HCT116 (cell line): ENCODE measurements around the gene FABP3. TPM values are rescaled to one million over a fixed set of nuclear protein-coding genes. Genes with fewer than 3 reads are reported as not detected.

ENCODE experiments used
- ATAC-seq: fragments of 200-7000 bp; cut with Tn5 transposase; 2 replicates; pipeline ENCODE4 v1.9.1; 2020; ENCODE audit warnings: mild to moderate bottlenecking, moderate library complexity
- BruUV-seq: library from RNA; stranded (reverse); fragments of 400-500 nt; replicated peaks from 2 replicates; lab custom pipeline; 2021; lab: Mats Ljungman, UMichigan
- CTCF ChIA-PET: fragments of 300-600 bp; sonication (Branson Sonifier 250); formaldehyde crosslinking; loops from one replicate; lab custom pipeline; 2021; ENCODE audit warnings: antibody characterized with exemption; lab: Charles Lee
- POLR2A ChIA-PET: fragments of 300-600, 350-600 bp; sonication (Branson Sonifier 250); formaldehyde crosslinking; loops from one replicate; lab custom pipeline; 2021; ENCODE audit warnings: antibody characterized with exemption; lab: Charles Lee
- RAD21 ChIA-PET, 2 experiments: fragments of 300-600 bp; sonication (Branson Sonifier 250); formaldehyde crosslinking; loops; one replicate each; lab custom pipeline; 2023; ENCODE audit warnings: low total read pairs in 2 of 2; ENCODE audit not compliant: uncharacterized antibody in 2 of 2, unreplicated experiment in 2 of 2, low non-redundant PET in 1 of 2; lab: Charles Lee
- DNase-seq: peaks from one replicate; pipeline ENCODE4 v3.0.0-alpha.2; 2010; ENCODE audit warnings: low read depth, low spot score
- H2AFZ ChIP-seq: fragments of 200-600 bp; shearing (Covaris generic), sonication (generic); 2 replicates; pipeline ENCODE4 v1.6.1; 2017; ENCODE audit warnings: low read depth, mixed run types, mixed read lengths, antibody characterized with exemption, low read length; ENCODE audit not compliant: poor library complexity, severe bottlenecking
- H3K27ac ChIP-seq: 2 replicates; pipeline ENCODE4 v1.5.1; 2012; ENCODE audit warnings: low read depth, low read length
- H3K27me3 ChIP-seq: fragments of 200-600 bp; sonication (generic); 2 replicates; pipeline ENCODE4 v1.6.1; 2016; ENCODE audit warnings: mixed run types, low read length, mixed read lengths; ENCODE audit not compliant: insufficient read depth
- H3K36me3 ChIP-seq, 2 experiments: fragments of 200-500 bp in 1 of 2; fragments of 200-600 bp in 1 of 2; sonication (Bioruptor generic) in 1 of 2; sonication (generic) in 1 of 2; 2 replicates each; pipeline versions ENCODE4 v1.5.1 to v1.6.1; 2014 to 2016; ENCODE audit warnings: low read length in 2 of 2, inconsistent platforms in 1 of 2, mixed read lengths in 1 of 2, mixed run types in 1 of 2; ENCODE audit not compliant: insufficient read depth in 2 of 2, control insufficient read depth in 1 of 2
- H3K4me1 ChIP-seq, 2 experiments: fragments of 200-600 bp in 1 of 2; sonication (generic) in 1 of 2; 2 replicates each; pipeline versions ENCODE4 v1.5.1 to v1.6.1; 2012 to 2017; ENCODE audit warnings: low read length in 2 of 2, inconsistent platforms in 1 of 2, mild to moderate bottlenecking in 1 of 2, mixed read lengths in 1 of 2, mixed run types in 1 of 2, moderate library complexity in 1 of 2; ENCODE audit not compliant: insufficient read depth in 2 of 2, control insufficient read depth in 1 of 2
- H3K4me2 ChIP-seq: fragments of 200-600 bp; sonication (generic); 2 replicates; pipeline ENCODE4 v1.6.1; 2017; ENCODE audit warnings: mixed run types, low read length, mixed read lengths
- H3K4me3 ChIP-seq, 2 experiments: fragments of 200-600 bp in 1 of 2; sonication (generic) in 1 of 2; replicated peaks in 1 of 2; 2 replicates each; pipeline ENCODE4 v1.5.1; 2011 to 2016; ENCODE audit warnings: low read length in 2 of 2, control low read depth in 1 of 2, low read depth in 1 of 2, mild to moderate bottlenecking in 1 of 2, mixed read lengths in 1 of 2, mixed run types in 1 of 2
- H3K79me2 ChIP-seq: fragments of 200-600 bp; sonication (generic); 2 replicates; pipeline ENCODE4 v1.6.1; 2017; ENCODE audit warnings: mild to moderate bottlenecking, mixed run types, low read length, moderate library complexity, mixed read lengths; ENCODE audit not compliant: insufficient read depth
- H3K9ac ChIP-seq: fragments of 200-600 bp; sonication (generic); 2 replicates; pipeline ENCODE4 v1.6.1; 2016; ENCODE audit warnings: low read length, mixed read lengths
- H3K9me2 ChIP-seq: fragments of 200-600 bp; sonication (generic), shearing (Covaris generic); 2 replicates; pipeline ENCODE4 v1.6.1; 2017; ENCODE audit warnings: mixed run types, mild to moderate bottlenecking, moderate library complexity; ENCODE audit not compliant: insufficient read depth
- H3K9me3 ChIP-seq, 2 experiments: fragments of 200-500 bp in 1 of 2; fragments of 200-600 bp in 1 of 2; sonication (Bioruptor generic) in 1 of 2; sonication (generic) in 1 of 2; 2 replicates each; pipeline ENCODE4 v1.6.1; 2014 to 2017; ENCODE audit warnings: low read length in 2 of 2, mixed read lengths in 2 of 2, inconsistent platforms in 1 of 2, low read depth in 1 of 2, mild to moderate bottlenecking in 1 of 2, mixed run types in 1 of 2, moderate library complexity in 1 of 2; ENCODE audit not compliant: control insufficient read depth in 1 of 2, insufficient read depth in 1 of 2
- H4K20me1 ChIP-seq: fragments of 200-600 bp; sonication (generic), shearing (Covaris generic); 2 replicates; pipeline ENCODE4 v1.6.1; 2017; ENCODE audit warnings: mixed run types, mild to moderate bottlenecking, moderate library complexity; ENCODE audit not compliant: insufficient read depth
- ATF3 ChIP-seq: IDR thresholded peaks from 2 replicates; pipeline ENCODE4 v1.6.1; 2012
- CBX3 ChIP-seq: IDR thresholded peaks from 2 replicates; pipeline ENCODE4 v1.6.1; 2012; ENCODE audit warnings: low read depth
- CEBPB ChIP-seq: IDR thresholded peaks from 2 replicates; pipeline ENCODE4 v1.6.1; 2012; ENCODE audit warnings: low read depth
- CTCF ChIP-seq, 3 experiments: fragments of 200-600 bp in 1 of 3; sonication (generic) in 1 of 3; IDR thresholded peaks in 2 of 3; conservative IDR thresholded peaks in 1 of 3; 2 replicates each; pipeline ENCODE4 v1.5.1; 2012 to 2017; ENCODE audit warnings: low read depth in 2 of 3, low read length in 2 of 3, antibody characterized with exemption in 1 of 3, borderline replicate concordance in 1 of 3, control low read depth in 1 of 3, mild to moderate bottlenecking in 1 of 3, mixed read lengths in 1 of 3, mixed run types in 1 of 3, moderate library complexity in 1 of 3; ENCODE audit not compliant: insufficient read depth in 1 of 3
- EGR1 ChIP-seq: IDR thresholded peaks from 2 replicates; pipeline ENCODE4 v1.6.1; 2012; ENCODE audit warnings: low read depth
- ELF1 ChIP-seq: IDR thresholded peaks from 2 replicates; pipeline ENCODE4 v1.6.1; 2012; ENCODE audit warnings: low read depth, borderline replicate concordance
- EZH2 ChIP-seq: fragments of 200-600 bp; sonication (generic); IDR thresholded peaks from 2 replicates; pipeline ENCODE4 v1.6.1; 2017; ENCODE audit warnings: antibody characterized with exemption, mixed run types
- FOSL1 ChIP-seq: IDR thresholded peaks from 2 replicates; pipeline ENCODE4 v1.6.1; 2012; ENCODE audit warnings: low read depth
- JUND ChIP-seq: IDR thresholded peaks from 2 replicates; pipeline ENCODE4 v1.6.1; 2012
- MAX ChIP-seq: IDR thresholded peaks from 2 replicates; pipeline ENCODE4 v1.6.1; 2012
- POLR2A ChIP-seq: IDR thresholded peaks from 2 replicates; pipeline ENCODE4 v1.7.0; 2011; ENCODE audit warnings: borderline replicate concordance; ENCODE audit not compliant: insufficient read depth, insufficient read length; ENCODE audit errors: extremely low read depth
- POLR2AphosphoS5 ChIP-seq: IDR thresholded peaks from 2 replicates; pipeline ENCODE4 v1.6.1; 2011; ENCODE audit warnings: mild to moderate bottlenecking, low read depth, low read length, moderate library complexity
- RAD21 ChIP-seq: IDR thresholded peaks from 2 replicates; pipeline ENCODE4 v1.6.1; 2012; ENCODE audit warnings: low read depth, mild to moderate bottlenecking
- SIN3A ChIP-seq: IDR thresholded peaks from 2 replicates; pipeline ENCODE4 v1.6.1; 2012; ENCODE audit warnings: low read depth
- SRF ChIP-seq: IDR thresholded peaks from 2 replicates; pipeline ENCODE4 v1.6.1; 2012; ENCODE audit warnings: low read depth
- YY1 ChIP-seq: IDR thresholded peaks from 2 replicates; pipeline ENCODE4 v1.6.1; 2011; ENCODE audit warnings: low read length, low read depth, moderate library complexity, mild to moderate bottlenecking; ENCODE audit not compliant: insufficient replicate concordance; ENCODE audit errors: extremely low read depth
- intact Hi-C: fragments of 100-400 bp; cut with micrococcal nuclease; formaldehyde crosslinking; loops from 2 replicates; pipeline ENCODE4 v1.10.0; 2022
- total RNA-seq: library from RNA; stranded (reverse); gene quantifications from one replicate; pipeline ENCODE4 v1.2.1, GENCODE V29; 2021; ENCODE audit not compliant: unreplicated experiment

Gene FABP3
- total RNA-seq, 1 experiment from 2014 or later, result not detected

DNA sequence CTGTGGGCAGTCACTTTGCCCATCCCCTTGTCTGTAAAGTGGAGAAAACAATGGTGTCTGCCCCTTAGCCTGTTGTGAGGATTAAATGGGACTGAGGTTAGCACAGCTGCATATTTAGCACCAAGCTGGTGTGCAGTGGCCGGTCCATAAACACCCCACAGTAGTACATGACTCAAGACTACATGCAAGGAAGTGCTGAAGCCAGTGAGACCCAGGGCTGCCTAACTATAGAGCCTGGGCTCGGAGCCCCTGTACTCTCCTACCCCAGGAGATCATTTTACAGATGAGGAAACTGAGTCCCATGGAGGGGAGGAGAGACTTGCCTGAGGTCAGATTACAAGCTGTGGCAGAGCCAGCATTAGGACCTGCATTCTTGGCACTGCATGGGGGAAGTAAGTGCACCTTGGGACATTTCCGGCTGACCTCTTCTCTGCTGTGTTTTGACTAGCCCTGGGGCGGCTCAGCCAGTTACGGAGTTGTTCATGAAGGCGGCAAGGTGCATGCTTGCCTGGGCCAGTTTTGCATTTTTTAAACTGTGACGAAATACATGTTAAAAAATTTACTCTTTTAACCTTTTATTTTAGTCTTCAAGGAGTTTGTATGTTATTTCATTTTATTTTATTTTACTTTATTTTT, 43.3 kb upstream of the FABP3 start:
- ChIA-PET RAD21 (no interaction called here), CTCF (interaction anchor here (0.6 kb wide), 1 partner anchor 32 kb away, joined by 3 read pairs; no protein-coding TSS in a partner anchor), POLR2A (interaction anchor here (1.4 kb wide), 1 partner anchor 120 kb away, joined by 3 read pairs; the partner anchor contains the start of genes SNRNP40 and ZCCHC17)
- Histone ChIP-seq H3K27ac (no peak overlapping the region), H3K4me3 (no peak overlapping the region), H3K4me2 (peak overlapping the region; percentile 97), H3K4me1 (peaks cover 8 to 60% of the 10 kb centered on the region in 2 experiments; a peak in 3 of 4 replicates), H4K20me1 (no peaks in the 10 kb centered on the region), H2AFZ (no peak overlapping the region), H3K79me2 (peaks cover 13% of the 10 kb centered on the region; the same call in 1 of the 2 replicates), H3K9me3 (no peaks in the 10 kb centered on the region), H3K9me2 (no peaks in the 10 kb centered on the region), H3K27me3 (no peaks in the 10 kb centered on the region), H3K36me3 (no peaks in the 10 kb centered on the region), H3K9ac (no peak overlapping the region)
- TF ChIP-seq ELF1 (no peak), CTCF (IDR thresholded peaks at IDR 0.05 in 2 of 3, conservative IDR thresholded peaks at IDR 0.05 in 1 of 3; ENCODE audit: borderline replicate concordance in 1 of 3, insufficient read depth in 1 of 3, low read depth in 2 of 3, low read length in 2 of 3) (no peak), FOSL1 (no peak), SIN3A (no peak), YY1 (no peak), EGR1 (no peak), CBX3 (no peak), RAD21 (no peak), MAX (no peak), CEBPB (no peak), POLR2AphosphoS5 (no peak), EZH2 (no peak), ATF3 (no peak), POLR2A (no peak), JUND (no peak), SRF (no peak)
- ATAC-seq (no peak), DNase-seq (no peak)
- intact Hi-C loops, result no loop called here
- BruUV-seq, result no TSS peak
